ENCODE results near the gene PLSCR3. TPM values are rescaled to one million over a fixed set of nuclear protein-coding genes. Genes with fewer than 3 reads are reported as not detected.
A peak's percentile ranks its signal among the peaks of the same experiment; 100 is the strongest.

PLSCR3 gene
- total RNA-seq, 1 experiment from 2014 or later: 15.2 TPM

DNA sequence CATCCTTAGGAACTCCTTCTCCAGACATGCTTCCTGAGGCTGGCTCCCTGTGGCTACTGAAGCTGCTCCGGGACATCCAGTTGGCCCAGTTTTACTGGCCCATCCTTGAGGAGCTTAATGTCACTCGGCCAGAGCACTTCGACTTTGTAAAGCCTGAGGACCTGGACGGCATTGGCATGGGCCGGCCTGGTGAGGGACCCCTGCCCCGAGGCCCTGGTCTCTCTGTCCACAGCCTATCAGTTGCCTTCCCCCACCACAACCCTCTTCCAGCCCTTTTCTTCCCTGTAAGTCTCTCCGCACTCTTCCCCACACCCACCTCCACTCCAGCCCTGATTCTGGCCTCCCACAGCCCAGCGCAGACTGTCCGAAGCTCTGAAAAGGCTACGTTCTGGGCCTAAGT lies 11.4 kb downstream of the PLSCR3 start:
- no peak for DNase-seq (ENCODE audit: low spot score)
- Histone ChIP-seq H3K27ac (ENCODE audit: low read depth, low read length, poor library complexity, severe bottlenecking) (no peak overlapping the region), H3K4me1 (ENCODE audit: insufficient read depth, low read length, poor library complexity, severe bottlenecking) (no peaks in the 10 kb centered on the region), H3K27me3 (replicated peaks; ENCODE audit: insufficient read depth, low read depth, low read length, poor library complexity) (no peaks in the 10 kb centered on the region), H3K4me3 (ENCODE audit: low read depth, low read length, poor library complexity, severe bottlenecking) (no peak overlapping the region), H3K9me3 (ENCODE audit: low read depth, low read length, poor library complexity, severe bottlenecking) (no peaks in the 10 kb centered on the region), H3K36me3 (ENCODE audit: insufficient read depth, low read length, poor library complexity, severe bottlenecking) (no peaks in the 10 kb centered on the region)
- intact Hi-C loops (cut with micrococcal nuclease; ENCODE audit: unreplicated experiment): no loop called here
- BruUV-seq (replicated peaks): no TSS peak
- ChIA-PET POLR2A (ENCODE audit: low non-redundant PET) (no interaction called here), CTCF (no interaction called here)
- no peak for TF ChIP-seq CTCF (conservative IDR thresholded peaks at IDR 0.05; ENCODE audit: low read depth, low read length)
- TF ChIP-seq EZH2 (IDR thresholded peaks at IDR 0.05; ENCODE audit: borderline replicate concordance, low read depth, low read length, poor library complexity, severe bottlenecking): no peak

GRCh38 chr17:7380855-7381683 lies 13.3 kb downstream of the PLSCR3 start, which contains the start of gene TNK1:
Gene TNK1 (plus strand): TSS chr17:7381089. CDS start chr17:7382927, 1,838 bp downstream.
- BruUV-seq (replicated peaks): no TSS peak
- Histone ChIP-seq H3K4me1 (ENCODE audit: insufficient read depth, low read length, poor library complexity, severe bottlenecking) (no peaks in the 10 kb centered on the region), H3K9me3 (ENCODE audit: low read depth, low read length, poor library complexity, severe bottlenecking) (no peaks in the 10 kb centered on the region), H3K27ac (ENCODE audit: low read depth, low read length, poor library complexity, severe bottlenecking) (no peak within 1 kb of the TSS), H3K4me3 (ENCODE audit: low read depth, low read length, poor library complexity, severe bottlenecking) (peak within 1 kb of the TSS; percentile 36), H3K36me3 (ENCODE audit: insufficient read depth, low read length, poor library complexity, severe bottlenecking) (no peaks in the 10 kb centered on the region), H3K27me3 (replicated peaks; ENCODE audit: insufficient read depth, low read depth, low read length, poor library complexity) (no peaks in the 10 kb centered on the region)
- TF ChIP-seq EZH2 (IDR thresholded peaks at IDR 0.05; ENCODE audit: borderline replicate concordance, low read depth, low read length, poor library complexity, severe bottlenecking): no peak
- POLR2A ChIA-PET (ENCODE audit: low non-redundant PET): interaction anchor here (0.5 kb wide), 1 partner anchor 334 kb away, joined by 5 read pairs; no protein-coding TSS in a partner anchor
- intact Hi-C loops (cut with micrococcal nuclease; ENCODE audit: unreplicated experiment): no loop called here
- CTCF ChIA-PET: no interaction called here
- no peak for DNase-seq (ENCODE audit: low spot score)

- POLR2A ChIA-PET (ENCODE audit: low non-redundant PET): no interaction called here
- CTCF ChIA-PET: no interaction called here
These were observed 14.0 kb downstream of the PLSCR3 start for GRCh38 chr17:7380321-7380720.

More at GRCh38 chr17:7380321-7380720, 14.0 kb downstream of the PLSCR3 start:
- H3K27me3 ChIP-seq (replicated peaks; ENCODE audit: insufficient read depth, low read depth, low read length, poor library complexity): no peaks in the 10 kb centered on the region
- intact Hi-C loops (cut with micrococcal nuclease; ENCODE audit: unreplicated experiment): no loop called here
- H3K4me1 ChIP-seq (ENCODE audit: insufficient read depth, low read length, poor library complexity, severe bottlenecking): no peaks in the 10 kb centered on the region
- H3K9me3 ChIP-seq (ENCODE audit: low read depth, low read length, poor library complexity, severe bottlenecking): no peaks in the 10 kb centered on the region
- no peak for DNase-seq (ENCODE audit: low spot score)
- no peak for TF ChIP-seq EZH2 (IDR thresholded peaks at IDR 0.05; ENCODE audit: borderline replicate concordance, low read depth, low read length, poor library complexity, severe bottlenecking)
- no peak for TF ChIP-seq CTCF (conservative IDR thresholded peaks at IDR 0.05; ENCODE audit: low read depth, low read length)
- H3K27ac ChIP-seq (ENCODE audit: low read depth, low read length, poor library complexity, severe bottlenecking): no peak overlapping the region
- peak overlapping the region; percentile 36 for H3K4me3 ChIP-seq (ENCODE audit: low read depth, low read length, poor library complexity, severe bottlenecking)
- no TSS peak for BruUV-seq (replicated peaks)
- H3K36me3 ChIP-seq (ENCODE audit: insufficient read depth, low read length, poor library complexity, severe bottlenecking): no peaks in the 10 kb centered on the region

Measured in A673 (cell line).